Glutamatergic neuron (in vitro differentiated cells): ENCODE results near the gene UNC50. TPM values are rescaled to one million over a fixed set of nuclear protein-coding genes. Genes with fewer than 3 reads are reported as not detected.

Source experiments
- DNase-seq: peaks from one replicate; pipeline ENCODE4 v3.0.0; 2022
- H3K27ac Mint-ChIP-seq: one replicate; pipeline ENCODE4 v1.8.0; 2020; ENCODE audit warnings: mild to moderate bottlenecking, mixed read lengths, inconsistent platforms; ENCODE audit not compliant: unreplicated experiment
- H3K27me3 Mint-ChIP-seq: one replicate; pipeline ENCODE4 v1.8.0; 2020; ENCODE audit warnings: mild to moderate bottlenecking, moderate library complexity, mixed read lengths, inconsistent platforms; ENCODE audit not compliant: unreplicated experiment
- H3K36me3 Mint-ChIP-seq: one replicate; pipeline ENCODE4 v1.8.0; 2020; ENCODE audit warnings: mild to moderate bottlenecking, mixed read lengths, inconsistent platforms; ENCODE audit not compliant: unreplicated experiment
- H3K4me1 Mint-ChIP-seq: one replicate; pipeline ENCODE4 v1.8.0; 2020; ENCODE audit warnings: mild to moderate bottlenecking, low read depth, mixed read lengths, inconsistent platforms; ENCODE audit not compliant: unreplicated experiment
- H3K4me3 Mint-ChIP-seq: one replicate; pipeline ENCODE4 v1.8.0; 2020; ENCODE audit warnings: mild to moderate bottlenecking, mixed read lengths, inconsistent platforms; ENCODE audit not compliant: unreplicated experiment
- H3K9me3 Mint-ChIP-seq: one replicate; pipeline ENCODE4 v1.8.0; 2020; ENCODE audit warnings: mild to moderate bottlenecking, moderate library complexity, mixed read lengths, inconsistent platforms; ENCODE audit not compliant: unreplicated experiment
- CTCF ChIP-seq: fragments of 200-600 bp; sonication (generic); IDR thresholded peaks from one replicate; pipeline ENCODE4 v1.5.0; 2021; ENCODE audit not compliant: partially characterized antibody, unreplicated experiment
- total RNA-seq: library from RNA; stranded (reverse); fragmentation: NEBNext Ultra II Directional; extraction: Animal tissue kit (Norgen Biotek cat#: 25700); gene quantifications from one replicate; pipeline ENCODE4 v1.2.1, GENCODE V29; 2021; ENCODE audit not compliant: unreplicated experiment

The UNC50 gene
- total RNA-seq, 1 donor from 2014 or later, result 43.0 TPM

GRCh38 chr2:98576666-98577312 is 31.6 kb upstream of the UNC50 start:
- TF ChIP-seq CTCF, result no peak
- no peaks in the 10 kb centered on the region for H3K4me1 Mint-ChIP-seq
- DNase-seq, result no peak
- no peaks in the 10 kb centered on the region for H3K36me3 Mint-ChIP-seq
- H3K4me3 Mint-ChIP-seq, result no peak overlapping the region
- H3K27me3 Mint-ChIP-seq, result no peaks in the 10 kb centered on the region
- H3K9me3 Mint-ChIP-seq, result peaks cover 2% of the 10 kb centered on the region
- H3K27ac Mint-ChIP-seq, result no peak overlapping the region

GRCh38 chr2:98577313-98577712 is 31.1 kb upstream of the UNC50 start:
- peaks cover 2% of the 10 kb centered on the region for H3K9me3 Mint-ChIP-seq
- H3K4me3 Mint-ChIP-seq, result no peak overlapping the region
- H3K27me3 Mint-ChIP-seq, result no peaks in the 10 kb centered on the region
- H3K27ac Mint-ChIP-seq, result no peak overlapping the region
- no peak for TF ChIP-seq CTCF
- no peak for DNase-seq
- H3K4me1 Mint-ChIP-seq, result no peaks in the 10 kb centered on the region
- H3K36me3 Mint-ChIP-seq, result no peaks in the 10 kb centered on the region

GRCh38 chr2:98578231-98578630 is 30.2 kb upstream of the UNC50 start:
- DNase-seq, result no peak
- no peaks in the 10 kb centered on the region for H3K36me3 Mint-ChIP-seq
- H3K27ac Mint-ChIP-seq, result no peak overlapping the region
- peaks cover 1% of the 10 kb centered on the region for H3K27me3 Mint-ChIP-seq
- no peaks in the 10 kb centered on the region for H3K4me1 Mint-ChIP-seq
- H3K9me3 Mint-ChIP-seq, result no peaks in the 10 kb centered on the region
- no peak overlapping the region for H3K4me3 Mint-ChIP-seq
- no peak for TF ChIP-seq CTCF

- Mint-ChIP-seq H3K4me1 (no peaks in the 10 kb centered on the region), H3K4me3 (no peak overlapping the region), H3K27ac (no peak overlapping the region), H3K36me3 (no peaks in the 10 kb centered on the region), H3K9me3 (no peaks in the 10 kb centered on the region), H3K27me3 (peaks cover 2% of the 10 kb centered on the region)
- DNase-seq, result no peak
- TF ChIP-seq CTCF, result no peak
Observed at GRCh38 chr2:98579926-98580325, 28.5 kb upstream of the UNC50 start.

GRCh38 chr2:98580656-98581284 is 27.6 kb upstream of the UNC50 start:
- no peaks in the 10 kb centered on the region for H3K36me3 Mint-ChIP-seq
- no peak overlapping the region for H3K4me3 Mint-ChIP-seq
- H3K9me3 Mint-ChIP-seq, result no peaks in the 10 kb centered on the region
- H3K27ac Mint-ChIP-seq, result no peak overlapping the region
- no peak for DNase-seq
- H3K4me1 Mint-ChIP-seq, result no peaks in the 10 kb centered on the region
- peaks cover 2% of the 10 kb centered on the region for H3K27me3 Mint-ChIP-seq
- TF ChIP-seq CTCF, result no peak
